ENCODE results near the gene SNCG.

GRCh38 chr10:86967481-86967941 is 9.1 kb downstream of the SNCG start:
- TF ChIP-seq CTCF (conservative IDR thresholded peaks at IDR 0.05 in 1 of 2, IDR thresholded peaks at IDR 0.05 in 1 of 2; ENCODE audit: extremely low read depth in 1 of 2, insufficient read depth in 1 of 2, low read depth in 1 of 2, low read length in 2 of 2) (no peak), EZH2 (IDR thresholded peaks at IDR 0.05; ENCODE audit: borderline replicate concordance, low read length) (no peak)
